PC-9 (cell line): ENCODE data around the gene EXOC4.

Experiments used
- CTCF ChIP-seq: fragments of 200-600 bp; sonication (generic); conservative IDR thresholded peaks from 2 replicates; pipeline ENCODE4 v1.6.1; 2017; ENCODE audit warnings: mixed run types, antibody characterized with exemption, mild to moderate bottlenecking, moderate library complexity
- EZH2 ChIP-seq: fragments of 200-600 bp; sonication (generic); IDR thresholded peaks from 2 replicates; pipeline ENCODE4 v1.8.0; 2017; ENCODE audit warnings: antibody characterized with exemption, low read depth

DNA sequence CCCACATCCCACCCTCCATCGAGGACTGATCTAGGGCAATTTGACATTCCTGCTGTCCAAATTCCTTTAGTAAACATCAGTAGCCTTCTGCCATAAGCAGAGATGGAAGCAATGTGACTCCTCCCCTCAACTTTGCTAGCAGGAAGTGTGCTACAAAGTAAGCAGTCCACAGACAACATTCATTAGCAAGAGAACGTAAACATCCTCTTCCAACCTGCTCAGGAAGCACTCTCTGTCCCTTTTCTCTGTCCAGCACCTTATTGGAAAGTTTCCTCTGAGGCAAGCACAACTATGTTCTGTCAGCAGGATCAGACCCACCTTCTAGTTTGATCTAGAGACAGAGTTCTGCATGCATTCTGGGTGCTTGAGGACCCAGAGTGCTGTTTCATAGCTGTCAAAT is 826.1 kb downstream of the EXOC4 start:
- TF ChIP-seq CTCF (no peak), EZH2 (no peak)
